Natural killer cell (primary cell): ENCODE data around the gene MED27. TPM values are rescaled to one million over a fixed set of nuclear protein-coding genes. Genes with fewer than 3 reads are reported as not detected.

ENCODE experiments used
- ATAC-seq, 3 donors: fragments of 150-1000 bp in 2 of 3; fragments of 200-7000 bp in 1 of 3; cut with Tn5 transposase; 1 replicate in 1 of 3; 2 replicates in 2 of 3; pipeline ENCODE4 v1.10.0; 2021; ENCODE audit warnings: mild to moderate bottlenecking in 2 of 3, moderate library complexity in 2 of 3
- DNase-seq, 2 donors: peaks; one replicate each; pipeline versions ENCODE4 v3.0.0 to v3.0.0-alpha.2; 2013 to 2021; ENCODE audit warnings: mixed read lengths in 1 of 2
- H3K27ac ChIP-seq: one replicate; pipeline ENCODE4 v1.5.1; 2013; ENCODE audit warnings: mild to moderate bottlenecking, low read length
- H3K27me3 ChIP-seq: one replicate; pipeline ENCODE4 v1.6.1; 2013; ENCODE audit warnings: low read length; ENCODE audit not compliant: control insufficient read depth, insufficient read depth
- H3K36me3 ChIP-seq: one replicate; pipeline ENCODE4 v1.6.1; 2013; ENCODE audit warnings: low read length; ENCODE audit not compliant: control insufficient read depth, insufficient read depth
- H3K4me1 ChIP-seq: one replicate; pipeline ENCODE4 v1.6.1; 2013; ENCODE audit warnings: low read length; ENCODE audit not compliant: control insufficient read depth, insufficient read depth
- H3K4me3 ChIP-seq: one replicate; pipeline ENCODE4 v1.5.1; 2013; ENCODE audit warnings: low read length
- H3K9me3 ChIP-seq: one replicate; pipeline ENCODE4 v1.6.1; 2013; ENCODE audit warnings: low read length; ENCODE audit not compliant: control insufficient read depth, insufficient read depth
- H3K27ac Mint-ChIP-seq, 2 donors: one replicate each; pipeline ENCODE4 v1.8.0; 2022; ENCODE audit warnings: mild to moderate bottlenecking in 2 of 2, mixed read lengths in 2 of 2, moderate library complexity in 1 of 2
- H3K27me3 Mint-ChIP-seq, 2 donors: one replicate each; pipeline ENCODE4 v1.8.0; 2022; ENCODE audit warnings: low read depth in 2 of 2, mixed read lengths in 2 of 2
- H3K36me3 Mint-ChIP-seq: one replicate; pipeline ENCODE4 v1.8.0; 2022; ENCODE audit warnings: mixed read lengths
- H3K4me1 Mint-ChIP-seq, 2 donors: one replicate each; pipeline ENCODE4 v1.8.0; 2022; ENCODE audit warnings: mixed read lengths in 2 of 2
- H3K4me3 Mint-ChIP-seq: one replicate; pipeline ENCODE4 v1.8.0; 2022; ENCODE audit warnings: mild to moderate bottlenecking, moderate library complexity, mixed read lengths
- H3K9me3 Mint-ChIP-seq, 2 donors: one replicate each; pipeline ENCODE4 v1.8.0; 2022; ENCODE audit warnings: mixed read lengths in 2 of 2
- CTCF ChIP-seq: fragments of 200-600 bp; IDR thresholded peaks from one replicate; pipeline ENCODE4 v1.8.0; 2022; ENCODE audit warnings: antibody characterized with exemption
- WGBS: methylation state at CpG from one replicate; pipeline ENCODE4 v1.1.7; 2013; ENCODE audit warnings: missing lambda C conversion rate; ENCODE audit not compliant: insufficient coverage; 5-methylcytosine and 5-hydroxymethylcytosine counted together
- intact Hi-C: fragments of 100-400 bp; cut with micrococcal nuclease; formaldehyde crosslinking; loops from one replicate; pipeline ENCODE4 v1.14.2; 2022
- total RNA-seq, 4 donors: library from RNA; stranded (reverse); fragments of 120-200 nt in 1 of 4; gene quantifications; one replicate each; pipeline versions ENCODE4 v1.2.3 to v1.2.4, GENCODE V29; 2013 to 2022

MED27 gene
- total RNA-seq, 3 donors from 2014 or later (not counting 1 experiment from before 2014, with no cell fraction given), result 24.4 to 27.3 (median 26.9) TPM

GRCh38 chr9:131849391-131849790 is 230.3 kb downstream of the MED27 start:
- ATAC-seq (no peak), DNase-seq (no peak)
- H3K27me3 ChIP-seq, result no peaks in the 10 kb centered on the region
- H3K4me3 ChIP-seq, result no peak overlapping the region
- H3K4me1 ChIP-seq, result no peaks in the 10 kb centered on the region
- Mint-ChIP-seq H3K4me3 (no peak overlapping the region), H3K4me1 (no peaks in the 10 kb centered on the region), H3K9me3 (no peaks in the 10 kb centered on the region), H3K27me3 (no peaks in the 10 kb centered on the region), H3K36me3 (no peaks in the 10 kb centered on the region), H3K27ac (no peak overlapping the region)
- WGBS, result 97% methylated on average over 18 of the region's 18 CpGs
- H3K36me3 ChIP-seq, result no peaks in the 10 kb centered on the region
- intact Hi-C loops, result no loop called here
- no peak for TF ChIP-seq CTCF
- no peak overlapping the region for H3K27ac ChIP-seq
- H3K9me3 ChIP-seq, result no peaks in the 10 kb centered on the region

- no peaks in the 10 kb centered on the region for H3K36me3 ChIP-seq
- no peak overlapping the region for H3K4me3 Mint-ChIP-seq
- no peaks in the 10 kb centered on the region for H3K9me3 Mint-ChIP-seq
- no peaks in the 10 kb centered on the region for H3K27me3 ChIP-seq
- 84% methylated on average over 35 of the region's 35 CpGs for WGBS
- no peak for TF ChIP-seq CTCF
- intact Hi-C loops, result no loop called here
- no peak overlapping the region for H3K4me3 ChIP-seq
- no peaks in the 10 kb centered on the region for H3K9me3 ChIP-seq
- no peaks in the 10 kb centered on the region for H3K4me1 ChIP-seq
- ATAC-seq (no peak), DNase-seq (no peak)
- no peak overlapping the region for H3K27ac Mint-ChIP-seq
- no peaks in the 10 kb centered on the region for H3K4me1 Mint-ChIP-seq
- H3K36me3 Mint-ChIP-seq, result no peaks in the 10 kb centered on the region
- no peak overlapping the region for H3K27ac ChIP-seq
- H3K27me3 Mint-ChIP-seq, result no peaks in the 10 kb centered on the region
These were observed 231.0 kb downstream of the MED27 start for GRCh38 chr9:131848570-131849160.

GRCh38 chr9:131847665-131848354 is 231.9 kb downstream of the MED27 start:
- Mint-ChIP-seq H3K4me1 (peaks cover 0 to 4% of the 10 kb centered on the region in 2 donors), H3K27me3 (peaks cover 0 to 3% of the 10 kb centered on the region in 2 donors), H3K36me3 (no peaks in the 10 kb centered on the region), H3K4me3 (no peak overlapping the region), H3K9me3 (no peaks in the 10 kb centered on the region), H3K27ac (no peak overlapping the region)
- intact Hi-C loops, result no loop called here
- DNase-seq (no peak), ATAC-seq (peak in 1 of 3 donors; percentile 21)
- Histone ChIP-seq H3K36me3 (no peaks in the 10 kb centered on the region), H3K27ac (no peak overlapping the region), H3K4me1 (no peaks in the 10 kb centered on the region), H3K27me3 (no peaks in the 10 kb centered on the region), H3K4me3 (no peak overlapping the region), H3K9me3 (no peaks in the 10 kb centered on the region)
- WGBS, result 93% methylated on average over 18 of the region's 18 CpGs
- no peak for TF ChIP-seq CTCF
